HUDEP-2 (cell line): Measurements from ENCODE around the gene ZFAND3.
"Not testable (repeated sequence)": the region's sequence is repeated elsewhere in the genome, so short reads cannot be mapped to it uniquely, and the experiment has no call there.

ENCODE experiments used
- DNase-seq, 76 experiments: peaks; one replicate each; lab custom pipeline; 2025; ENCODE audit not compliant: unreplicated experiment in 76 of 76; lab: John Stamatoyannopoulos, UW

ZFAND3 gene

DNA sequence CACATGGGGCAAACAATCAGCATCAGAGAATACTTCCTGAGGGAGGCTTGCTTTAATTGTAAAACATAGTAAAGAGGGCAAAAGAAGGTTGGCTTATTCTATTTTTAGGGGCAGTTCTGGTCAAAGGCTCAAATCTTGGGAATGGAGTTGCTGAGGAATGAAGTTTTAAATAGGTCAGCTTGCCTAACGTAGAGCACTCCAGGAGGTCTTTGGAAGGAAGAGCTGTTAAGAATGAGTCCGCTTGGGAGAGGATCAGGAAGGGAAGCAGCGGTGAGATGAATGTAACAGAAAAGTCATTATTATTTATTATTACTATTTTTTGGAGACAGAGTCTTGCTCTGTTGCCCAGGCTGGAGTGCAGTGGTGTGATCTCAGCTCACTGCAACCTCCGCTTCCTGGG lies 108.7 kb downstream of the ZFAND3 start:
- no peak for DNase-seq

DNA sequence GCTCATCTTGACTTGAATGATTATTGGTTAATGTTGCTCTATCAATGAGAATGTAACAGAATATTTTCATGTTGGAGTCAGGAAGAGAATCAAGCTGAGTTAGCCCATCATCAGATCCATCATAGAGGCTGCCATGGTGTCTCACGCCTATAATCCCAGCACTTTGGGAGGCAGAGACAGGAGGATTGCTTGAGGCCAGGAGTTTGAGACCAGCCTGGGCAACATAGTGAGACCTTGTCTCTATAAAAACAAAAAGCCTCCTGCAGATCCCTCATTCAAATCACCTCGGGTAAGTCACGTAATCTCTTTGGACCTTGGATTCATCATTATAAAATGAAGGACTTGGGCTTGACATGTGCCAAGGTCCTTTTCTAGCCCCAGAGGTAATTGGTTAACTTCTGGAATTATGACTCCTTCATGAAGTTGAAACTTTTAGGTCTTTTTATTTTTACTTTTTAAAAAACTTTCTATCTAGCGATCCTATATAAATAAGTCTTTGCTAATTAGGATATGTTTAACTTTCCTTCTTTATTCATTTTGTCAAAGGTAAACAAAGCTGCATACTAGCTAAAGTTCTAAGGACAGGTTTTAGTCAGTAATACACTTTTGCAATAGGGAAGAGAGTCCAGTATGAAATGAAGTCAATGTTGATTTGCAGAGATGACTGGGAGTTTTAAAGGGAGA lies 110.9 kb downstream of the ZFAND3 start:
- DNase-seq: no peak

DNA sequence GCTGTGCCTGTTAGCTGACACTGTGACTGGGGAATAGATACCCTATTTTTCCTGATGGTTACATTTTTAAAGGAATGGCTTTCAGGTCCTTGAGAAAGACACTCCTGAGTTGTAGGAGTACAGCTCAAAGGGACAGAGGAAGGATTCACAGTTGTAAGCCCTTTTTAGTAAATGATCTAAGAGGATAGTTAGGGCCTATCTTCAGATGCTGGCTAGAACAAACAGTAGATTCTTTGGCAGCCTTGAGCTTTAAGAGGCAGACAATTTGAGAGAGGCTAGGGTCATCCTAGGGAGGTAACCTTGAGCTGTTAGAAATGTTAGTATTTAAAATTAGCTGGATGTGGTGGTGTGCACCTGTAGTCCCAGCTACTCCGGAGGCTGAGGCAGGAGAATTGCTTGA lies 111.5 kb downstream of the ZFAND3 start:
- DNase-seq: no peak

DNA sequence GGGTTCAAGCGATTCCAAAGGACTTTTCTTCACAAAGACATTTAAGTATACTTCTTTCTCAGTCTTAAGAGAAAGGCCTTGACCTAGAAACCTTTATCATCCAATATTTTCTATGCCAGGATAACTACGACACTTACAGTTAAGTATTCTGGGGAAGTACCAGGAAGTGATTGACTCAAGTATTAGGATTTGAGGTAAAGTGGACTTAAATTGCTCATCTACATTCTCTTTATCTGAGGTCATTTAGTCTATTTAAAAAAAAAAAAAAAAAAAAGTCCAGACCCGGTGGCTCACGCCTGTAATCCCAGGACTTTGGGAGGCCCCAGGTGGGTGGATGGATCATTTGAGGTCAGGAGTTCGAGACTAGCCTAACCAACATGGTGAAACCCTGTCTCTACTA lies 114.7 kb downstream of the ZFAND3 start:
- no peak for DNase-seq

DNA sequence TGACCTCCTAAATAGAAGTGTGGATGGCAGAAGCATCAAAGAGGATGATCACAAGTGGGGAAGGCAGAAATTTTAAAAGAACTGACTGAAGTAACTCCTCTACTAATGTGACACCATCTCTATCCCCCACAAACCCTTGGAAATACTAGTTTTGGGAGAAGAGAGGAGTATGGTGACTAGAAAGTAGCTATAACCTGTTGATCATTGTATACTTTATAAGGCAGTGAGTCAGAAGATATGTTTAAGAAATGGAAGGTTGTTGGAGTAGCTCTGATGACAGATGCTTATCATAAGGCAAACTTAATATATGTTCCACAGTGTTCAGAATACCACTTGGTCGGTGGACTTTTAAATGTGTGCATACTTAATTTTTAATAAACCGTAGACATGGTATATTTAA lies 116.6 kb downstream of the ZFAND3 start:
- no peak for DNase-seq

DNA sequence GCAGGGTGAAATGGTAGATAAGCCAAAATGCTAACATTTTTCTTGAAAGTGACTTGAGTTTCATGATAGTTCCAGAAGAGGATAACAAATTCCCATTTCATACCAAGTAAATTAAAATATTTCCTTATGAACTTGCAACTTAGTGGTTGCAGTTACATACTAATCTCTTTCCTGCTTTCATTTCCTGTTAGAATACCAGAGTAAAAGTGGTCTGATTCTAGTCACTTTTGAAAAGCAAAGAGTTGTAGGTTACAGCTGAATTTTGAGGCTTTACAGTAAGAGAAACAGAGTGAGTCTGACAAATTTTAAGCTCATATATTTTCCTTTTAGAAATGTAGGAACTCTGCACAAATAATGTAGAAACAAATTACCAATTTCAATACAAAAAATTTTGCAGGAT lies 117.4 kb downstream of the ZFAND3 start:
- DNase-seq: no peak

DNA sequence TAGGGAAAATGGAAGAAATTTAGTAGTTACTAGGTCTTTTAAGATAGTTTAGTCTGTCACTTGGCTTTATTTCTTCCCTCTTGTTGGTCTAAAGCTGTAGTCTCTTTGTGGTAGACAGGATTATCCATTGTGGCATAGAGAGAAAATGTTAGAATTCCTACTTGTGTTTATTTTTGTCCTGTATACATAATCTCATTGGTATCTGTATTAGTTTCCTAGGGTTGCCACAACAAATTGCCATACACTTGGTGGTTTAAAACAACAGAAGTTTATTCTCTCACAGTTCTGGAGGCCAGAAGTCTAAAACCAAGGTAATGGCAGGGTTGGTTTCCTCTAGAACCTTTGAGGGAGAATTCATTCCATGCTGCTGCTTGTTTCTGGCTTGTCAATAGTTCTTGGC lies 119.4 kb downstream of the ZFAND3 start:
- no peak for DNase-seq

DNA sequence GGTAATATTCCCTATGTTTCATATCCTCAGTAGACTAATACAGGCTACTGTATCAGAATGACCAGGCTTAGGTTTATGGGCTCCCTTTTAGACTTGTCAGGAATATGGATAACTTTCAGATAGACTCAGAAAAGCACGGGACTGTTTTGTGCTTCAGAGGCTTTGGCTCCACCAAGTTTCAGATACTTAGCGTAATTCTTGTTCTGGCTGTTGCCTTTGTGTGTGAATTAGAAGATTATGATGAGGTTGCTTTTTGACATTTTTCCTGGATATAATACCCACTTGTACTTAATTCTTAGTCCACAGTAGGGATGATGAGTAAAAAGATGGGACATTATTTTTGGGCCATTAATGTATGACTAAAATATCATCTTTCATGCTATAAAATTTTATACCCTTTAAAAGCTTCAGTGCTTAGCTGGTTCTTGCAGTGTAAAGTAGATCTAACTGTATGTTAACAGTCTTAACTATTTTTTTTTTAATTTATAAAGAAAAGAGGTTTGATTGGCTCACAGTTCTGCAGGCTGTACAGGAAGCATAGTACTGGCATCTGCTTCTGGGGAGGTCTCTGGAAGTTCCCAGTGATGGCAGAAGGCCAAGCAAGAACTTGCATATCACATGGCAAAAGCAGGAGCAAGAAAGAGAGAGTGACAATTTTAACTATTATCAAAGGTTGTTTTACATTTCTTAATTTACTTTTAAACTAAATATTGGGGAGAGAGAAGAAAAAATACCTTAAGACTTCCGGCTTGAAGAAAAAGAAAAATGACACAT lies 120.7 kb downstream of the ZFAND3 start:
- DNase-seq: peak in 2 of 76 experiments; percentile 5 to 6

DNA sequence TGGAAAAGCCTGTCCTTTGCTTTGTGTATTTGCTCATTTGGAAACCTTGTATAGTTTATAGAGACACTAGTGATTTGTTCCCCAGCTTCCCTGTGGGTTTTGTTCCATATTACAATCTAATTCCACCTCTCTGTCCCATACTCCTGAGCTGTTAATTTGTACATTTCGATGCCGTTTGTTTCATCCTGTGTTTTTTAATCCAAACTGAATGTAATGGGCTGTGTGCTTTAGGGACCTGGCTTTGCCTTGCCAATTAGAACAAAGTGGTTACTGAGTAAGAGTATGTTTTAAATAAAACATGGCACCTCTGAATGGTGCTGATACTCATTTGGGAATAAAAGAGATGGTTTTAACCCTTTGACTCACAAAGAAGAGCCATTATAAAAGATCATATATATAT lies 122.3 kb downstream of the ZFAND3 start:
- DNase-seq: no peak

DNA sequence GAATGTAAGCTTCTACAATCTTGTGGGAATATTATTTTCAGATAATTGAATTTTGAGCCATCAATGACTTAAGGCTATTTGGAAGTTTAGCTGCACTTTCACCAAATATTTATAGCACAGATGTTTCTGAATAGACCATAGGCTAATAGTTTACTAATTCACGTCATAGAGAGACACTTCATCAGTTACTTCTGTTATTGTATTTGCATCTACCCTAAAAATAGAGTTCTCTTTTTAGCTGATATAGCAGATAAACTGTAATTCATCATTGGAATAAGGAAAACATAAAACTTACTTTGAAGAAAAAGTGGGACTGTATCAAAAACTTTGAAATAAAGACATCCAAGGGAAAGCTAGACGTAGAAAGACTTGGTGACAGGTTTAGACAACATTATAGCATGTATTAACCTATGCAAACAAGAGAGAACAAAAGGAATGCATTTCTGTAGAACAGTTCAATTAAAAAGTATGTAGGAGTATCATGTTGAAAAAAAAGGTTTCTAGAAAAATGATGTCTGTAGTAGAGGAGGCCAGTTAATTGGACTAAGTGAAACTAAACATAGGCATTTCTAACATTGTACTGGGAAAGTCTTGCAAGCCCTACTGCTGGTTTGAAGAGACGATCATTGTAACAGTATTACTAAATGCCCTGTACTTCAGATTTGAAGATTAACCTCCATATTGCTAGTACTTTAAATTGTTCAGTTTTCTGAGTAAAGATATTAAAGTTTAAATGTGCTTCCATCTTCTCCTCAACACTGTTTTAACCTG lies 123.3 kb downstream of the ZFAND3 start:
- no peak for DNase-seq

DNA sequence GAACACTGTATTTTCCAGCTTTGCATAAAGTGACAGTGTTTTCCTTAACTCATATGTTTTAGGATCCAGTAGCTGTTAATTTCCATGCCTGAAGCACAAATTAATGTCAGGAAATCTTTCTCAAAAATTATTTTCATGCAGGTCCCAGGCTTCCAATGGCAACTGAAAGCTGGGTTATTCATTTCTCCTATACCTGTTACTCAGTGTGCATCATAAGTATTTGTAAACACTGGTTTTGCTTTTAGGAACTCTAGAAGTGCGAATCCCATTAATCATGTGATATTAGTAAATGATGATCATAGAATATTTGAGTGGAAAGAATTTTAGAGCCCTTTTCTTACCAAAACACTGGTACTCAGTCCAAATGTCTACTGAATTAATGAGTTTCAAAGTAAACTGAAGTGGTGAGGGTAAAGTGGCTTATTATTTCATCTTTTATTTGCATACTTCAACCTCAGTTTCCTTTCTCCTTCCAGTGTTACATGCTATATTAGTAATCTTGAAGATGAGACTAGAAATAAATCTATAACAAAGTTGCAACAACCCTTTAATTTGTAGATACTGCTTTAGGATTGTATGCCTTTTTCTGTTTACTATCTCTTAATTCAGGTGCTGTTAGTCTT lies 124.0 kb downstream of the ZFAND3 start:
- no peak for DNase-seq

DNA sequence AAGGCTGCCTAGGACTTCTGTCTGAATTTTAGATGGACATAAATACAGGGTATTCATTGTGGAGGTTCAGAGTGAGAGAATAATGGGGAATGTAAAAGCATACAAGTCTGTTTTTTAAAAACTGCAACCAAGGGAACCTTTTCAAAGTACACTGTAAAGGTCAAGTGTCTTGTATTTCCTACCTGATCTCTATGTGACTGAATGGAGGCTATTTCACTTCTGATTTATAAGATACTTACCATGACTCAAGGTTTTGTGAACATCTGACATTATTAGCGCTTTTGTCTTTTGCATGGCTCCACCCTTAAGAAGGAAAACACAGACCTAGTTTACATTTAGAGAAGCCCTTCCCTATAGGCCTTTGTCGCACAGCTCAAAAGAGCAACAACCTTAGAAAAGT lies 126.5 kb downstream of the ZFAND3 start:
- no peak for DNase-seq

DNA sequence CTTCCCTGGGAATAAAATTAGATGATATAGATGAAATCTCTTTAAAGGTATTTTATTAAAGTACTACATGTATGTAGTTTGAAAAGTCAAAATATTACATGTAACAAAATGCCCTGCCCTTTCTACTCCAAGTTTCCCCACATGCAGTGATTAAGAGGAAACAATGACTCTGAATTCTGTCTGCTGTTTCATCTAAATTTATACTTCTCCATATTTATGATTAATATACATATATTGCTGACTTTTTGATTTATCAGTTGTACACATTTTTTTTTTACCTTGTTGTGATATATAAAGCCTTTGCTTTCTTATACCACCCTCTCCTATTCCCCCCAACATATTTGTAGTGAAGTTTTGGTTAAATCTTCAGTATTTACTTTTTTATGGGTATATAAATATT lies 127.9 kb downstream of the ZFAND3 start:
- DNase-seq: no peak

DNA sequence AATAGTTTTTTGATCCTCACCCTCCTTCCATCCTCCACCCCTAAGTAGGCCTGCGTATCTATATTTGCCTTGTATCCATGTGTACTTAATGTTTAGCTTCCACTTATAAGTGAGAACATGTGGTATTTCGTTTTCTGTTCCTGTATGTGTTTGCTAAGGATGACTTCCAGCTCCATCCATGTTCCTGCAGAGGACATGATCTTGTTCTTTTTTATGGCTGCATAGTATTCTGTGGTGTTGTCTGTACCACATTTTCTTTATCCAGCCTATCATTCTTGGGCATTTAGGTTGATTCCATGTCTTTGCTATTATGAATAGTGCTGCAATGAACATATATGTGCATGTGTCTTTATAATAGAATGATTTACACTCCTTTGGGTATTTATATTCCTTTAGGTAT lies 129.1 kb downstream of the ZFAND3 start:
- DNase-seq: not testable (repeated sequence)

DNA sequence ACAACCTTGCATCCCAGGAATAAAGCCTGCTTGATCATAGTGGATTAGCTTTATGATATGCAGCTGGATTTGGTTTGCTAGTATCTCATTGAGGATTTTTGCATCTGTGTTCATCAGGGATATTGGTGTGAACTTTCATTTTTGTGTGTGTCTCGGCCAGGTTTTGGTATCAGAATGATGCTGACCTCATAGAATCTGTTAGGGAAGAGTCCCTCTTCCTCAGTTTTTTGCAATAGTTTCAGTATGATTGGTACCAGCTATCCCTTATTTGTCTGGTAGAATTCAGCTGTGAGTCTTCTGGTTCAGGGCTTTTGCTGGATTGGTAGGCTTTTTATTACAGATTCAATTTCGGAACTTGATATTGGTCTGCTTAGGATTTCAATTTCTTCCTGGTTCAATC lies 132.5 kb downstream of the ZFAND3 start:
- no peak for DNase-seq

DNA sequence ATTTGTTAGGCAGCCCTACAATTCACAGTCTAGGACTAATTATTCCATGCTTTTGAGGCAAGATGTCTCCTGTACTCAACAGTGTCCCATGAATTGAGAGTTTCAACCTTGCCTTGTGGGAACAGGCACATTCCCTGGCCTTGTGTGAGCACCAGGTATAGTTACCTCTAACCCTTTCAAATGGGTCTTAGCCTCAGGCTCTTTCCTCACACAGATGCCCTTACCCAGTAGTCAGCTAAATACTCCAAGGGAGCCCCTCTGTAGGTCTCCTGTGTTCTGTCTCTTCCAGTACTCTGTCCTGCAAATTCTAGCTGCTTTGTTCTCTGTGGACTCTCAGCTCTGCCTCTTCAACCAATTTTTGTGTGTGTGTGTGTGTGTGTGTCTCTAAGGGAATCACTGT lies 135.3 kb downstream of the ZFAND3 start:
- no peak for DNase-seq

DNA sequence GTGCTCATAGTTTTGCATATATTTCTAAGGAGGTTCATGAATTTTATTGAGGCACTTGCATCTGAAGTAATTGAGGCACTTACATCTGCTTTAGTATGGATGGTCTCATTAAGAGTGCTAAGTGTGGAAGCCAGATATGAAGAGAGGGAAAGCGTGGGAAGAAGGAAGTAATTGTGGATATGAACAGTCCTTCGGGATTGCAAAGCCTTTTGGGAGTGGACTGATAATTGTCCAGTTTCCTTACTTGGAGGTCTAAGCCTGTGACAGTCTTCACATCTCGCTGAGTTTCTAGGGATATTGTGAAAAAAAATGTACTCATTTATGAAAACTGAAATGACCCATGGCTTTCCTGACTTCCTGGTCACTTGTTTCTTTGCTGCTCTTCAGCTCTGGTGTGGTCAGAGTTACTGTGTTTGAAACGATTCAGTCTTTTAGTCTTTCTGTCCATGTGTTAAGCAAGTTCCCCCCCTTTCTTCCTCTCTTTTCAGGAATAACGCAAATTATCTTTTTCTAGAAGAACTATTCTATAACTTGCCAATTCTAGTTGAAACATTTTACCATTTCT lies 137.3 kb downstream of the ZFAND3 start:
- no peak for DNase-seq

DNA sequence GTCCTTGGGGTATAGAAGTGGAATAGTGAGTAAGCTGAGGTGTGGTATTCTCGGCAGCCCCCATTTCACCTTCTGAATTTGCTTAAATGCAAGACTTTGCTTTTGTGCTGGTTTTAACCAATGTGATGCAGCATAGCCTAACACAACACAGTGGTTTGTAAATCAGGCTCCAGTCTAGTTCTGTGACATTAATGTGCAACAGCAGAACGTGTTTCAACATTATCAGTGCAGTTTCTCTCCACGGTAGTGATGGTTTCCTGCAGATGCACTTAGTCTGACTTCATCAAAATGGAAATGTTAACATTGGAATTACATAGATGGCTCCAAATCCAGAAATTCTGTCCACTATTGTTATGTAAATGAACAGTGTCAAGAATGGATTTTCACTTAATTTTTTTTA lies 139.5 kb downstream of the ZFAND3 start:
- no peak for DNase-seq

DNA sequence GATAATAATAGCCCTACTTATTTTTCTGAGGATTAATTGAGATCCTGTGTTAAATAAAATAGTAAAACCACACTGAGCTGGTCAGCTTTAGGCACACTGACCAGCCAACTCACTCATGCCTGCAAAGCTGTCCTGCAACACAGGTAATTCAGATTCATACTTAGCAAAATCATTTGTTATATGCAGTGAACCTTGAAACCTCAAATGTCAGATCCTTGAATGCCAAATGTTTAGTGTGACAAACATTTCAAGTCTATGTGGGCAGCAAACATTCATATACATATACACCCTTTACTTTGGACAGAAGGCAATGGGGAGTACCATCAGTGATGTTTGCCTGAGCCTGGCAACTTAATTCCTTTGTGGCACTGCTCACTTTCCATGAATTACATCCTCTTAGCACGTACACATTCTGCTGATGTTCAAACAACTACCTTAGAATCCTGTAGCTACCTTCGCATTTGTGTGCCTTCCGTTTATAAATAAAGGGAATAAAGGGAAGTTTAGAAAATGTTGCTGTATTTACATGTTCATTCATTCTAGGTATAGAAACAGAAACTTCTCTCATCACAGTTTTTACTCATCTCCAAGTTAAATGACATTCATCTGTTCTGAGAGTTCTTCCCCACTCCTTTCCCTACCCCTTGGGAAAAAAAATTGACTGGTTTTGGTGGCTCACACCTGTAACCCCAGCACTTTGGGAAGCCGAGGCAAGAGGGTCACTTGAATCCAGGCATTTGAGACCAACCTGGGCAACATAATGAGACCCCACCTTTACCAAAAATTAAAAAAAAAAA lies 140.8 kb downstream of the ZFAND3 start:
- no peak for DNase-seq

DNA sequence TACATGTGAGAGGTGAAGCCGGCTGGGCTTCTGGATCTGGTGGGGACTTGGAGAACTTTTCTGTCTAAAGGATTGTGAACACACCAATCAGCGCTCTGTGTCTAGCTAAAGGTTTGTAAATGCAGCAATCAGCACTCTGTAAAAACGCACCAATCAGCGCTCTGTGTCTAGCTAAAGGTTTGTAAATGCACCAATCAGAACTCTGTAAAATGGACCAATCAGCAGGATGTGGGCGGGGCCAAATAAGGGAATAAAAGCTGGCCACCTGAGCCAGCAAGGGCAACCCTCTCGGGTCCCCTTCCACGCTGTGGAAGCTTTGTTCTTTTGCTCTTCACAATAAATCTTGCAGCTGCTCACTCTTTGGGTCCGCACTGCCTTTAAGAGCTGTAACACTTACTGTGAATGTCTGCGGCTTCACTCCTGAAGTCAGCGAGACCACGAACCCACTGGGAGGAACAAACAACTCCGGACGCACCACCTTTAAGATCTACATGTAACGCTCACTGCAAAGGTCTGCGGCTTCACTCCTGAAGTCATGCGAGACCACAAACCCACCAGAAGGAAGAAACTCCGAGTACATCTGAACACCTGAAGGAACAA lies 143.1 kb downstream of the ZFAND3 start:
- not testable (repeated sequence) for DNase-seq
